ENCODE data around the gene PKLR.
A peak's percentile ranks its signal among the peaks of the same experiment; 100 is the strongest.

The PKLR gene

GRCh38 chr1:155285063-155285462 is 16.2 kb downstream of the PKLR start:
- DNase-seq (ENCODE audit: low read depth in 2 of 2), result no peak

DNA sequence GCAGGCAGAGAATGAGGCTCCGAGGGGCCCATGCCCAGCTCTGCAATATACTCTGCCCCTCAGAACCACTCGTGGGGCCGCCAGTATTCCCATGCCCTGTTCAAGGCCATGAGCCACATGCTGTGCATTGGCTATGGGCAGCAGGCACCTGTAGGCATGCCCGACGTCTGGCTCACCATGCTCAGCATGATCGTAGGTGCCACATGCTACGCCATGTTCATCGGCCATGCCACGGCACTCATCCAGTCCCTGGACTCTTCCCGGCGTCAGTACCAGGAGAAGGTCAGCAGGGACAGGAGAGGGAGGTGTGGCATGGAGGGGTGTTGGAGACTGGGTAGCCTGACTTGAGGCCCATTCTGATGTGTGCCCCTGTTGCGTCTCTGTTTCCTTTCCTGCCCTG is 16.8 kb downstream of the PKLR start:
- no peak for DNase-seq (ENCODE audit: low read depth in 2 of 2)

DNA sequence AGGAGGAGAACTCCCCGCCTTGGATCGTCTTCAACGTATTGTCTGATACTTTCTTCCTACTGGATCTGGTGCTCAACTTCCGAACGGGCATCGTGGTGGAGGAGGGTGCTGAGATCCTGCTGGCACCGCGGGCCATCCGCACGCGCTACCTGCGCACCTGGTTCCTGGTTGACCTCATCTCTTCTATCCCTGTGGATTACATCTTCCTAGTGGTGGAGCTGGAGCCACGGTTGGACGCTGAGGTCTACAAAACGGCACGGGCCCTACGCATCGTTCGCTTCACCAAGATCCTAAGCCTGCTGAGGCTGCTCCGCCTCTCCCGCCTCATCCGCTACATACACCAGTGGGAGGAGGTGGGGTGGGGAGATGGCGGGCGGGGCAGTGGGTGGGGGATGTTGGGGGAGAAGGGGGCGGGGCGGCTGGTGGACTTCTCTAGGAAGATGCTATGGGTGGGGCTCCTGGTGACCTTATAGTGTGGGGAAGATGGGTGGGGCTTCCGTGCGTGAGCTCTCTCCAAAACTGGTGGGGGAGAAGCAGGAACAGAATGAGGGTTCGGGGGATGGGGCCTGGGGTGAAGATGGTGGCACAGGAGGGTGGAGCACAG is 18.6 kb downstream of the PKLR start:
- DNase-seq (ENCODE audit: low read depth in 2 of 2), result no peak

- no peak for DNase-seq (ENCODE audit: low read depth in 2 of 2)
Measured at GRCh38 chr1:155279268-155279667, 22.0 kb downstream of the PKLR start.

DNA sequence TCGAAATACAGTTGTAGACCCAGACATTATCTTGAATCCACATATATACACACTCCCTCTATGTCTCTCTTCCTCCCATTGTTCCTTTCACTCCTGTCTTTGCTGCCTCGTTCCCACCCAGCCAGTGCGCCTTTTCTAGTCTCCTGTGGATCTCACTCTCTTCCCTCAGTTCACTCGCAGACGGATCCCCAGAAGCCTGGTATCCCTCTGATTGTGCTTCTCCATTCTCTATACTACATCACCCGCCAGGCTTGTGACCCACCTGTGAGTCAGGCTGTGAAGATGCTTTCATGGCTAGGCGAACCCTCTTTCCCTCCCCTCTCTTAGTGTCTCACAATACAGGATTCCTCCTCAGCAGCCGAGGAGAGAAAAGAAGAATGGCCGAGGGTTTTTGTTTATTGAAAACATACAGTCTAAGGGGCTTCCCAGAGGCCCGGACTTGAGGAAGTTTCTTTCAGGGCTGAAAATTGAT is 22.5 kb downstream of the PKLR start:
- DNase-seq (ENCODE audit: low read depth in 2 of 2), result no peak

- DNase-seq (ENCODE audit: low read depth in 2 of 2), result peak; percentile 57 to 68
Measured at GRCh38 chr1:155277902-155278688, 23.1 kb downstream of the PKLR start.

DNA sequence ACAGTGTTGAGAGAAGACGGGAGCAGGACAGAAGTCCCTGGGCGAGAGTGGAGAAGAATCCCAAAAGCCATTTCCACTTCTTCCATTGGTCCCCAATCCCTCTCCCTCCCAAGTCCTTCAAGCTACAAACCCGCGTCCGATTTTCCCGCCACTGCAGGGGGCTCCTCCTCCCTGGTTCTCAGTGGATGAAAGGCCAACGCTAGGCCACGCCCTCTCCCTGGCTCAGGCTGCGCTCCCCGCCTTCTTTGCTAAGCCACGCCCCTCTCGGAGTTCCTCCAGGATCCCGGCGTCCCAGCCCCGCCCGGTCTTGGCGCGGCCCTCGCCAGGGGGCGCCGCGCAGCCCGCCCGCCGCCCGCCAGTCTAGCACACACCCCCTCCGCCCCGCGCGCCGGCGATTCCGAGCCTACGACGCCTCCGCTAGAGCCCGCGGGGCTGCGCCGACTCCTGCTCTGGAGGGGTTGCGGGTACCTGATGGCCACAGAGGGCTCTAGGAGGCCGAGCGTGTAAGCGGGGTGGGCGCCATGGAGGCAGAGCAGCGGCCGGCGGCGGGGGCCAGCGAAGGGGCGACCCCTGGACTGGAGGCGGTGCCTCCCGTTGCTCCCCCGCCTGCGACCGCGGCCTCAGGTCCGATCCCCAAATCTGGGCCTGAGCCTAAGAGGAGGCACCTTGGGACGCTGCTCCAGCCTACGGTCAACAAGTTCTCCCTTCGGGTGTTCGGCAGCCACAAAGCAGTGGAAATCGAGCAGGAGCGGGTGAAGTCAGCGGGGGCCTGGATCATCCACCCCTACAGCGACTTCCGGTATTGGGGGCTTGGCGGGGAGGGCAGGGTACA is 24.0 kb downstream of the PKLR start, which contains the start of gene HCN3:
TSS of gene HCN3 (plus strand) at position 394 of the 832 bp plus-strand sequence. CDS start at position 522, 128 bp downstream.
- peak; percentile 94 for DNase-seq (ENCODE audit: low read depth in 2 of 2)

- peak; percentile 98 for DNase-seq (ENCODE audit: low read depth in 2 of 2)
Measured at GRCh38 chr1:155273343-155274245, 27.6 kb downstream of the PKLR start, which contains the start of gene CLK2. Gene CLK2 (minus strand): TSS chr1:155273504. CDS start chr1:155270977, 2,527 bp downstream.

GRCh38 chr1:155272466-155273342 is 28.5 kb downstream of the PKLR start:
- DNase-seq (ENCODE audit: low read depth in 2 of 2), result no peak

- DNase-seq (ENCODE audit: low read depth in 2 of 2), result no peak
Measured at GRCh38 chr1:155269381-155269780, 31.9 kb downstream of the PKLR start.

GRCh38 chr1:155268630-155269029 is 32.6 kb downstream of the PKLR start:
- no peak for DNase-seq (ENCODE audit: low read depth in 2 of 2)

DNA sequence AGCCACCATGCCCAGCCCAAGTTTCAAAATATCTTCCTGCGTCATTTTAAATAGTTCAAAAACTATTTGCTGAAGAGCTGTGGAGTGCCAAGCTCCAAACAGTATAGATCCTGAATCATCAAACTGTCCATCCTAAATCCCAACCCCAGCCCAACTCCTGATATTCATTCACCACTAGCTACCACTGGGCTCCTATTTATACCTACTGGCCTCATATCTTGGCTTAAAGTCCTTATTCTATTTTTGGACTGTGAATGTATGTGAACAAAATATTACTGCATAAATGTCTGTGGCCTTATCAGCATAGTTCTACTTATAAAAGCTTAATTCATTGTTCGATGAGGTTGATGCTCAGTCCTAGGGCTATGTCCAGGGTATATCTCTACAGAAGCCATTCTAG is 33.9 kb downstream of the PKLR start:
- no peak for DNase-seq (ENCODE audit: low read depth in 2 of 2)

GRCh38 chr1:155266553-155266952 is 34.7 kb downstream of the PKLR start:
- DNase-seq (ENCODE audit: low read depth in 2 of 2), result no peak

DNA sequence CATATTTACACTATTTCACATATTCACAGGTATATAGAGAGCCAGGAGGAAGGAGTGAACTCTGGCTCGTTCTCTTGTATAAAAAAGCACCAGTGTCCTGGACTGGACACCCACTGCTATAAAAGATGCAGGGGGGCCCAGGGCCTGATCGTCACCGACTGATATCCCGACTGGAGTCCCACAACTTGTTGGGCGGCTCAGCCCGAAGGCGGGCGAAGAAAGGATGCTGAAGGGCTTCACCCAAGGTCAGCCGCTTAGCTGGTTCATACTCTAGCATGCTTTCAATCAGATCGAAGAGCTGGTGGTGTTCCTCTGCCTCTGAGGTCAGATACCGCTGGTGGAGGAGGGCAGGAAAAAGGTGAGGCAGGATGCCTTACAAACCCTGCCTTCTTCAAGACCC is 38.2 kb downstream of the PKLR start:
- DNase-seq (ENCODE audit: low read depth in 2 of 2), result no peak

- peak; percentile 87 for DNase-seq (ENCODE audit: low read depth in 2 of 2)
Measured at GRCh38 chr1:155261852-155262673, 39.2 kb downstream of the PKLR start, which contains the start of gene SCAMP3. Gene SCAMP3 (minus strand): TSS chr1:155262360. CDS start chr1:155262151, 209 bp downstream.

DNA sequence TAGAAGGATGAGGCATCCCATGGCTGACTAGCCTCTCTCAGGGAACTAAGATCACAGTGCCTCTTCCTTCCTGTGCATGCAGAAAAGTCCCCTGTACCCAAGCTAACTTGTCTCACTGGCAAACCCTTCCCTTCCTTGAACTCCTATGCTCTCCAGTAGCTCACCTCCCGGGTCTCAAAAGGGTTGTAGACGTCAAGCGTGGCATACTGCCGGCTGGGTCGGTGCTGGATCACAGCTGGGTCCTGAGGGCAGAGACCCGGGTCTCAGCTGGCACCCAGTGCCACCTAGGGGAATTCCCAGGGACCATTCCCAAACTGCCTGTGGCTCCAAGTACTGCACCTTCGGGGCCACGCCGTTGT is 39.8 kb downstream of the PKLR start:
- no peak for DNase-seq (ENCODE audit: low read depth in 2 of 2)

- DNase-seq (ENCODE audit: low read depth in 2 of 2), result no peak
Measured at GRCh38 chr1:155260276-155260675, 41.0 kb downstream of the PKLR start.

DNA sequence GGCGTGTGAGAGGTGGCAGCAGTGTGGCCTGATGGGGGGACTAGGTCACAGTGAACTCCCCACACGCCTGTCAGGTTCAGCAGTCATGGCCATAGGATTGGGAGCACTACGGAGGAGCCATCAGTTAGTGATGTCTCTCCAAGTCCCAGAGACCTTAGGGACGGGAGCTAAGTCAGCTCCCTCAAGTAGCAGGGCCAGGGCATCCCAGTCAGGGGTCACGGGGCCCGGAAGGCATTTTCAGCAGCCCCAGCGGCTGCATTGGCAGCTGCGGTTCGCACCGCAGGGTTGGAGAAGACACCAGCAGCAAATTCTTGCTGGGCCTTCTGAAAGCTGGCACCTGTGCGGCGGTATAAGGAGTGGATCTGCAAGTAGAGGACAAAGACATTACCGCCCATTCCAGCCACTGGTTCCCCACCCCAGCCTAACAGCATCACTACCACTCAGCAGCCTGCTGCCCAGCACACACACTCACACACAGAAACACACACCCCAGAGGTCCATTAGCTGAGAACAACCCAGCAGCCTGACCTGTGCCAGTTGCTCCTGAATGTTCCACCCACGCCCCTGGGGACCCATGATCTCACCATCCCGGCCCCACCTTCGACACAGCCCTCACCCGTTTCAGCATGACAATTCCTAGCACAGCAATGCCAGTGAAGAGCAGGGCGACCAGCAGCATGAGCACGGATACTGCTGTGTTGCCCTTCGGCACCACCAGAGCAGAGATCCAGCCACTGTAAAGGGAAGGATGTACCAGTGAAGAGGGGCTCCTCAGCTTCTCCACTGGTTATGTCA is 45.0 kb downstream of the PKLR start:
- DNase-seq (ENCODE audit: low read depth in 2 of 2), result no peak
